Cortex of kidney (tissue), 1 donor: ENCODE measurements around the gene R3HDM2.

ENCODE experiments used
- DNase-seq: peaks from one replicate; lab custom pipeline; 2025; lab: John Stamatoyannopoulos, UW

Gene R3HDM2

DNA sequence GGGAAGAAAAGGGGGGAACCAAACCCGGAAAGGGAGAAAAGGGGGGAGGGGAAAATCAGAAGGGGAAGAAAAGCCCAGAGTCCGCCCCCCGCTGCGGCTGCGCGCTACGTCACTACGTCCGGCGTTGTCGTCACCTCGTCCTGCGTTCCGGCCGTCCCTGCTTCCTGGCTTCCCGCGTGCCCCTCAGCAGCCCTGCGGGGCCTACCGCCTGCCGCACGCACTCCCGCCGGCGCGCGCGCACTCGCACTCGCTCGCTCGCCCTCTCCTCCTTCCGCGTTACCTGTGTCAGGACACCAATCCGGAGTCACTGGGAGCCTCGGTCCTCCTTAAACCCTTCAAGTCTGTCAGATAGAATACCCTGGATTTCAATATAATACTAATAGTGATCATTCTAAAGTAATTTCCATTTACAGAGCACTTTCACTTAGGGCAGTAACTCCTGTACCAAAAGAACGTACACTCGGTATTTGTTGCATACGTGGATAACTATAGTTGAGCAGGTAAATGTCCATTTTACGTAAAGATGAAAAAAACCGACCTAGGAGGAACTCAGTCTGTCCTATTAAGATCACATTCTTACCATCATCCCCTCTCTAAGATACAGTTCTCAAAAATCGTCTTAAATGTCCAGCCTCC, at the start of gene R3HDM2:
R3HDM2 (minus strand) TSS at position 113 of the 636 bp plus-strand sequence. CDS start 120,615 bp downstream, outside the sequence.
- DNase-seq = peak; percentile 70

DNA sequence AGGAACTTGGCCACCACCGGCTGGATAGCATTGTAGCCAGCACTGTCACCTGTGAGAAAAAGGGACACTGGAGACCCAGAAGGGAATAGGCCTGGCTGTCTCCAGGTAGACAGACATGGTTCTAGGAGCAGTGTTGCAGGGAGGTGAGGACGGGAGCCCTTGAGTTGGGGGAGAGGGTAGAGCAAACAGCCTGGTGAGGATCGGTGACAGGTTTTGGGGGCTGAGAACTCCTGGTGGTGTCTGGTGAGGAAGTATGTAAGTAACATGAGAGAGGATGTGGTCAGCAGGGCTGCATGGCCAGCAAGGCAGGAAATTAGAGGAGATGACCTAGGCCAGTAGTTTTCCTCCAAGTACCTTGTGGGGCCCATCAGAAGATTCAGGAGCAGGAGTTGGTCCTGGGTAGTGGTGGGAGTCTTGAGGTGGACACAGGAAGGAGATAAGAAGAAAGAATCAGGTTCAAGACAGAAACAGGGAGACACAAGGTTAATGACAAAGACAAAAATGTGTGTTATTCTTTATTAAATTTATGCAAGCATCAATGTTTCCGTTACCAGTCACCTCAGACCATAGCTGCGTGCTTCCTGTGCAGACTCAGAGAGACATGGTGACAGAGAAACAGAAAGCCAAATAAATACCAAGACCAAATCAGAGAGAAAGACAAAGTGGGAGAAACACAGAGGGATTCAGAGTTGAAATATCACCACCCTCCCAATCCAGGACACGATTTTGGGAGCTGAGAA, 48.7 kb upstream of the R3HDM2 start, which contains the start of gene ARHGAP9:
ARHGAP9 (minus strand) TSS at position 491 of the 740 bp plus-strand sequence; CDS start at position 31, 460 bp downstream.
- DNase-seq = no peak

DNA sequence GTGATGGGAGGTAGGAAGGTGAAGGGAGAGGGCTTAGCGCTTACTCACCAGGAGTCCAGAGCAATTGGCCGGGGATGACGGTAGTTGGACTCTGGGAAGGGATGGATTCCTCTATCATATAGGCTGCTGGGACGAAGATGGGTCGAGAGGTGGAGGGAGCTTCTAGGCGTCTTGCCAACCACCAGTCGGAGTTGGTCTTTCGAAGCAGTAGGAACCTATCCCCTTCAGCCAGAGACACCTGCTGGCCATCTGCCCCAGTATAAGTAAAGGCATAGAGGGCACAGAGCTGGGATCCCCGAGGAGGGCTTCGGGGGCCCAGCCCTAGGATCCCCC, 48.2 kb upstream of the R3HDM2 start:
- DNase-seq = no peak

DNA sequence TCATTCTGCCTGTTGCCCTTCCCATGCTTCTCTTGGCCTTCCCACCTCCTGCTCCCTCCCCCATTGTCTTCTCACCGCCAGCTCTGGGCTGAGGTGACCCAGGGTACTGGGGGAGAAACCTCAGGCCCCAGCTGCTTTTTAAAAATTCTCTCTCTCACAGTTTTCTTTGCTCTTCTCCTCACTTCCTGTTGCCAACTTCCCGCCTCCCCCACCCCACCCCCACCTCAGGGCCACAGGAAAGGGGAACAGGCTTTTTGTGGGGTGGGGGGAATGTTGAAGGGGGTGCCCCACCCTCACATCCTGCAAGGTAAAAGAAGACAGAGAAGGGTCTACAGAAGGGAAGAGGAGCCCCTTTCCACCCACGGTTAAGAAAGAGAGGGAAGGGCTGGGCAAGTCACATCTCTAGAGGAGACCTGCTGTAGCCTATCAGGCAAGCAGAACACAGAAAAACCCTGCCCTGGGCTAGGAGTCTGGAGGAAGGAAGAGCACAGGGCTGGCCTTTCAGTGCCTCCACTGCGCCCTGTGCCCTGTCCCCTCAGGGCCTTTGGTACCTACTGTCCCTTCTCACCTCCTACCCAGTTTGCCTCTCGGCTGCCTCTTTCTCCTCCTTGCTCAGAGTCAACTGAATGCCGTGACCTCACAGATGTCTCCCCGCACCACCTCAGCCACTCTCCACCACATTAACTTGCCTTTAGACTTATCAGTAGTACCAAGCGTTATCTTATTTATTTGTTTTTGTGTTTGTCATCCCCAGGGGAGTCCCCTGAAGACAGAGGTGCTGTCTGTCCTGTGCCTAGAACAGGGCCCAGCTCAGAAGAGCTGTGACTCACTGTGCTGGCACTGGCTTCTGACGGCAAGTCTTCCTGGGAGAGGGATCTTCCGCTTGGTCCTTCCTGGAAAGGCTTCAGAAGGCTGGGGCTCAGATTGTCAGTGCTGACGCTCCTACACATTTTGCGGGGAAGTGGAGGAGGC, 47.2 kb upstream of the R3HDM2 start:
- DNase-seq = no peak

DNA sequence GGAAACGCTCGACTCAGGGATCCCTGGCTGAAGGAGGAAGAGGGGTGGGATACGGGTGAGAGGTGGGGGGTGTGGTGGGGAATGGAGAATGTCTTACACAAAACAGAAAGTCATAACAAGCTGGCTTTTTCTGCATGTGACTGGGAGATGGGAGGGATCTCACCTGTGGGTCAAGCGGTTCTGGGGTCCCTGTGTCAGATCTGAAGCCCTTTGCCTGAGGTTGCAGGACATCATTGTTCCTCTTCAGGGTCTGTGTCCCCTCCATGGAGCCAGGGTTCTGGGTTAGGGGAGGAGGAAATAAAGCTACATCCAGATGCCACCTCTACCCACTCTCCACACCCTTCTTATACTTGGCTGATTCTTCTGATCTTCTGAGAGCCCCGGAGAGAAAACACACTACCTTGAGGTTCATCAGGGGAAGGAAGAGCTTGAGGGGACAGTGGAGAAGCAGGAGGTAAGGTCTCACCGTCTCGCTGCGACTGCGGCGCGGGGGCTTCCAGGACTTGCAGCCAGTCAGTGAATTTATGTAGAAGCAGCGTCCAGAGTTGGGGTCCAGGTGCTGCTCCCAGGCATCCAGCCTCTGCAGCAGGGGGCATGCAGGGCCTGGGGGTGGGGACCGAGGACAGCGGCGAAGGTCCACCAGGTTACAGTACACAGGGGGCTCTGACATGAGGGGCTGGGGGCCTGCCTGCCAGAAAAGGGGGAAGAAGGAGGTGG, 46.3 kb upstream of the R3HDM2 start:
- no peak for DNase-seq

DNA sequence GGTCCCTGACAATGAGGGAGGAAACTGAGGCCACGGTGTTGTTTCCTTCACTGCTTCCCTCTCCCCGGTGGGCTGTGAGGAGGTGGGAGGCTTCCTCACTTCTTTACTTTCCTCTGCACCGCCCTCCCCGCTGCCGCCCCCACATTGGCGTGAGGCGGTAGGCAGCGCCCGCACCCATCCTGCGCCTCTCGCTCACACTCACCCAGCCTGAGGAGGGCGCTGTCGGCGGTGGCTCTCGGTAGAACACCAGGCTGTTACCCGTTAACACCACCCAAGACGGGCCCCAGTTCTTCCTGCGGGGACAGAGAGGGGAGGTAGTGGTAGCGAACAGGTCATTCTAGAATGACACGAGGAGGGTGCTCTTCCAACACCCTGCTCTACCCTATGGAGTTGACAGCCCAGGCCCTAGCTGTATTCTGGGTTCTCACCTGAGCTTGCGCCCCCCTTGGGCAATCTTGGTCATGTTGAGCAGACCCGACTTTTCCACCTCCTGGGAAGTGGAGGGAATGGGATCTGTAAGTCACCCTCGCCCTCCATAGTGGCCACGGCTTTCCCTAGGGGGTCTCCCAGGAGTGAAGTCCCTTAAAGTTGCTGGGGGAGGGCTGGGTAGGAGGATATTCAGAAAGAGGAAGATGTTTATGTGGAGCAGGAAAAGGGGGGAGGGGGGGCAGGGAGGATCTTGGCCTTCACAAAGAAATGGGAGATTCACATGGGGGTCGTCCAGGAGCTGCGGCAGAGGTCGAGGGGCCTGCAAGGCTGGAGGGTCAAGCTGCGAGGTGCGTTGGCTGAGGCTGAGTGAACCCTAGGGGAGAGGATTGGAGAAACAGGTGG, 45.5 kb upstream of the R3HDM2 start:
- DNase-seq = no peak

DNA sequence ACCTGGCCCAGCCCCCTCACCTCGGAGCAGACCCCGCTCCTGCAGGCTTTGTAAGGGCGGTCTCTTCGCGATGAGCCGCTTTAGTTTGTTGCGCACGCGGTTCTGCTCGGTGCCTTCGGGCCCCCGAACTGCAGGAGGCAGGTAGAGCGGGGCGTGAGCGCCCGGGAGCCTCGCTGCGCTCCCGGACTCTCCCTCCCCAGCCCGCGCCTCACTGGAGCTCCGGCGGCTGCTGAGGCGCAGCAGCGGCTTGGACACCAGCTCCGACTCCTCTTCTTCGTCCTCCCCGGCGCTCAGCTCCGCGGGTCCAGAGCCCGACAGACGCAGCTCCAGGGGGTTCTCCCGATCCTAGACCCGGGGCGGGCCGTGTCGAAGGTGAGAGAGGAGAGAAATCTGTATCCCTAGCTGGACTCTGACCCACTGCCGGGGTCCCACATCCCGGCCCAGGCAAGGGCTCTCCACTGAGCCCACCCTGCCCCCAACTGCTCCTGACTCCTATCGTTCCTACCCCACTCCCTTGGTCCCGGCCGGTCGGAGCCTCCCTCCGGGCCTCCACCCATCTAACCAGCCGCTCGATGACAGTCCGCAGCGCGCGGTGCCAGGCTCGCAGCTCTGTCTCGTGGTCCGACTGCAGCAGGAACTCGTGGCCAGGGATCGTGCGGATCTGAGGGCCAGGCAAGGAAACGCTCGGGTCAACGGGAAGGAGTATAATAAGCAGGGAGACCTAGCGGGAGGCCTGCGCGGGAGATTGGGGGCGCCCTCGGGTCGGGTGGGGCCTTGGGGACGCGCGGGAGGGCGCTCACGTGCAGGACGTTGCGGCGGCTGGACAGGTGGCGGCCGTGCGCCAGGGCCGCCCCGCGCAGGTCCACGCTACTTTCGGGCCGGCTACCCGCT, 44.7 kb upstream of the R3HDM2 start:
- DNase-seq = no peak

DNA sequence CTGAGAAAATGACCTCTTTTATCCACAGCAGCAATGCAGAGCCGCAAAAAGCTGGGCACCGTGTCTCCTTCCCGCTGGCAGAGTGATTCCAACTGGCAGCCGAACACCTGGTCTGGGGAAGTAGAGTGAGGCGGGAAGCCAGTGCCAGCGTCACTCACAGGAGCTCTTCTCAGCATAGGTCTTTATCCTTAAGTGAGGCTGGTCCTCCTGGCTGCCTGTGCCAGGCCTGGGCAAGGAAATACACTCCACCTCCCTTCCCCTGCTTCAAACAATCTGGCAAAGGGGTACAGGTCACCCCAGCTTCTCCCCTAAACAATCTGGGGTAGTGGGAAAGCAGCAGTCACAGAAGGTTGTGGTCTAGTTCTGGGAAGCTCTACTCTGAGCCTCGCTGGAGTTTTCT, 44.0 kb upstream of the R3HDM2 start:
- DNase-seq = no peak

DNA sequence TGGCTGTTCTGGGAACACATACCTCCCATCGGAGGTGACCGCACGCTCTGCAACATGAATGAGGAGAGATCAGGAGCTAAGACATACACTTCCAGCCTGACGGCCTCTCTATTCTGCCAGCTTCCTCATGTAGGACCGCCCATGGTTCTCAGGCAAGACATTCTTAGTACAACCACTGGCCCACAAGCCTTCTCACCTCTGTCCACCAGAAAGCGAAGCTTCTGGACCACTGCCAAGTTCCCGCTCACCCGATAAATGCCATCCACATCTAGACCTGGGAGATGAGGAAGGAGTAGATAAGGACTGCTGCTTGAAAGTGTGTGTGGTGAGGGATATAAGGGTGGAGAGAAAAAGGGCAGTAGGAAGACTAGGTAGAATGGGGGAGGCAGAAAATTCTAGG, 43.6 kb upstream of the R3HDM2 start:
- DNase-seq = no peak

DNA sequence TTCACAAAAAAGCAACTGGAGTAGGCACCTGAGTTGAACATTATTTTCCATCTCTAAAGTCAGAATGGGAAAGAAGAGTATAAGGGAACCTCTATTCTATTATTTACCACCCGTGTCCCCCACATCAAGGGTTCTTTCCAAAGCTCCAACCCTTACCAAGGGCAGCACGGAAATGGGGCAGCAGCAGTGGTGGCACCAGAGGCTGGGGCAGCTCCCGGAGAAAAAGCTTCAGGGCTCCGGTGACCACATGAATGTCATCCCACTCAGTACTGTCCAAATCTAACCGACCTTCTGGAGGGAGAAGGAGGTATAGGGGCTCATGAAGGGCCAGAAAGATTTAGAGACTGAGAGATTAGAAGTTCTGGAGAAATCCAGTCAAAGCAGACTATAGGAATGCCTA, 43.0 kb upstream of the R3HDM2 start:
- DNase-seq = no peak

DNA sequence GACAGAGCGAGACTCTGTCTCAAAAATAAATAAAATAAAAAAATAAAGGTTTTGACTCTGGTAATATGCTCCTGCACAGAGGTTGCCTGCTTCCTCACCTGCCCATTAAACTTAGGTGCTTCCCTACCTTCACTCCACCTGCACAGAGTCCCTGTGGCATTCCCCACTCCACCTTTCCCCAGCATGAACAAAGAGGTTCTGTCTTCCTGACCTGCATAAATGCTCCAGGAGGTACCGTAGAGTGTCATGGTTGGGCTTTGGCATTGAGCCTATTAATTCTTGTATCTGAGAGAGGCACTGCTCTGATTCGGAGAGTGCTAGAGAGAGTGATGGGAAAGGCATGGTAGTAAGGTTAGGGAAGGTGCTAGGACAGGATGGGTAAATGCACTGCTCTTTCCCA, 42.5 kb upstream of the R3HDM2 start:
- no peak for DNase-seq

DNA sequence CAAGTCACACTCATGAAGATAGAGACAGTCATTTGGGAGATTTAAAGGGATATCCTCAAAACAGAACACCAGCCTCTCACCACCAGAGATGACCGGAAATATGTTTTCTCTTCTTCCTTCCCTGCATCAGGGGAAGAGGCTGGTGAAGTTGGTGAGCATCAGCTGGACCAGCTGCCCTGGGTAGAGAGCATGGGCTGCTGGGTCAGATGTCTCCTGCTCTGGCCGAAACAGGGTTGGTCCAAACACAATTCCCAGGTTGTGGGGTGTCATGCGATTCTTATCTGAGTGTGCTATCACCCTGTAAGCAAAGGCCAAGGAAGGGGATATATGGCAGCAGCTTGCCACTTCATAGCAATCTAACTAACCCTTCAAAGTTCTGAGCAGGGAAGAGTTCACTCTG, 41.5 kb upstream of the R3HDM2 start:
- DNase-seq = no peak

DNA sequence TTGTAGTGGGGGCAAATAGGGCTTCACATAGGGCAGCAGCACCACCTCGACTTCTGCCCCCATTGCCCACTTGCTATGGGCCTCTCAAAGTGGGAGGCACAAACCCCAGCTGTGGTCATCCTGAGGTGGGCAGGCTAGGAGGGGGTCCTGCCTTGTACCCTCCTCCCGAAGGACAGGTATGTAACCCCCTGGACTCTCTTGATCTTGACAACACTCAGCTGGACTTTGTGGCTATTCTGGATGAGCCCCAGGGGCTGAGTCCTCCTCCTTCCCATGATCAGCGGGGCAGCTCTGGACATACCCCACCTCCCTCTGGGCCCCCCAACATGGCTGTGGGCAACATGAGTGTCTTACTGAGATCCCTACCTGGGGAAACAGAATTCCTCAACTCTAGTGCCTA, 40.8 kb upstream of the R3HDM2 start:
- DNase-seq = no peak

DNA sequence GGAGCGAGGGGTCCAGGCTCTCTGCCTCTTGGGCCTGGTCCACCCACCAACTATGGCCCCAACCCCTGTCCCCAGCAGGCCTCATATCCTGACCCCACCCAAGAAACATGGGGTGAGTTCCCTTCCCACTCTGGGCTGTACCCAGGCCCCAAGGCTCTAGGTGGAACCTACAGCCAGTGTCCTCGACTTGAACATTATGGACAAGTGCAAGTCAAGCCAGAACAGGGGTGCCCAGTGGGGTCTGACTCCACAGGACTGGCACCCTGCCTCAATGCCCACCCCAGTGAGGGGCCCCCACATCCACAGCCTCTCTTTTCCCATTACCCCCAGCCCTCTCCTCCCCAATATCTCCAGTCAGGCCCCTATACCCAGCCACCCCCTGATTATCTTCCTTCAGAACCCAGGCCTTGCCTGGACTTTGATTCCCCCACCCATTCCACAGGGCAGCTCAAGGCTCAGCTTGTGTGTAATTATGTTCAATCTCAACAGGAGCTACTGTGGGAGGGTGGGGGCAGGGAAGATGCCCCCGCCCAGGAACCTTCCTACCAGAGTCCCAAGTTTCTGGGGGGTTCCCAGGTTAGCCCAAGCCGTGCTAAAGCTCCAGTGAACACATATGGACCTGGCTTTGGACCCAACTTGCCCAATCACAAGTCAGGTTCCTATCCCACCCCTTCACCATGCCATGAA, 40.3 kb upstream of the R3HDM2 start:
- no peak for DNase-seq

DNA sequence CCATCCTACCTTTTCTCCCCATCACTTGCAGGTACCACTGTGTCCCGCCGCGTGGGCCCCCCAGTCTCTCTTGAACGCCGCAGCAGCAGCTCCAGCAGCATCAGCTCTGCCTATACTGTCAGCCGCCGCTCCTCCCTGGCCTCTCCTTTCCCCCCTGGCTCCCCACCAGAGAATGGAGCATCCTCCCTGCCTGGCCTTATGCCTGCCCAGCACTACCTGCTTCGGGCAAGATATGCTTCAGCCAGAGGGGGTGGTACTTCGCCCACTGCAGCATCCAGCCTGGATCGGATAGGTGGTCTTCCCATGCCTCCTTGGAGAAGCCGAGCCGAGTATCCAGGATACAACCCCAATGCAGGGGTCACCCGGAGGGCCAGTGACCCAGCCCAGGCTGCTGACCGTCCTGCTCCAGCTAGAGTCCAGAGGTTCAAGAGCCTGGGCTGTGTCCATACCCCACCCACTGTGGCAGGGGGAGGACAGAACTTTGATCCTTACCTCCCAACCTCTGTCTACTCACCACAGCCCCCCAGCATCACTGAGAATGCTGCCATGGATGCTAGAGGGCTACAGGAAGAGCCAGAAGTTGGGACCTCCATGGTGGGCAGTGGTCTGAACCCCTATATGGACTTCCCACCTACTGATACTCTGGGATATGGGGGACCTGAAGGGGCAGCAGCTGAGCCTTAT, 39.6 kb upstream of the R3HDM2 start:
- DNase-seq = no peak

DNA sequence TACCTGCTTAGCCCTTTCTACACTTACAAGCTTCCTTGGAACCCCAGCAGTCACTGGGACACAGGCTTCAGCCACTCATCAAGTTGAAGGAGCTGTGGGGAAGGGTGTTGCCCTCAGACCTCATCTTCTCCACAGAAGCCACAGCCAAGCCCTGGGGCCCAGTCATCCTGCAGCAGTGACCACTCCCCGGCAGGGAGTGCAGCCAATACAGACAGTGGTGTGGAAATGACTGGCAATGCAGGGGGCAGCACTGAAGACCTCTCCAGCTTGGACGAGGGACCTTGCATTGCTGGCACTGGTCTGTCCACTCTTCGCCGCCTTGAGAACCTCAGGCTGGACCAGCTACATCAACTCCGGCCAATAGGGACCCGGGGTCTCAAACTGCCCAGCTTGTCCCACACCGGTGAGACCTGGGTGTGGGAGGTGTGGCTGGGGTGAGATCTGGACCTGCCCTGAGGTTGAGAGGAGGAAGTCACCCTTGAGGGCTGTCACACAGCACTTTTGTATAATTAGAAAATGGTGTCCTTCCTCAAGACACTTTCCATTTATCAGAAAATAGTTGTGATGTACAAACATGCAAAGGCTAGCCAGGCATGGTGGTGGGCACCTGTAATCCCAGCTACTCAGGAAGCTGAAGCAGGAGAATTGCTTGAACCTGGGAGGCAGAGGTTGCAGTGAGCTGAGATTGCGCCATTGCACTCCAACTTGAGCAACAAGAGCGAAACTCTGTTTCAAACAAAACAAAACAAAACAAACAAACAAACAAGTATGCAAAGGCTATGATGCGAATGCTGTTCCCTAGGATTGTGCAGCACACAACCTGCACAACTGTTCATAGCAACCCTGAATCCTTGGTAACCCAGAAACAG, 38.7 kb upstream of the R3HDM2 start:
- DNase-seq = no peak

DNA sequence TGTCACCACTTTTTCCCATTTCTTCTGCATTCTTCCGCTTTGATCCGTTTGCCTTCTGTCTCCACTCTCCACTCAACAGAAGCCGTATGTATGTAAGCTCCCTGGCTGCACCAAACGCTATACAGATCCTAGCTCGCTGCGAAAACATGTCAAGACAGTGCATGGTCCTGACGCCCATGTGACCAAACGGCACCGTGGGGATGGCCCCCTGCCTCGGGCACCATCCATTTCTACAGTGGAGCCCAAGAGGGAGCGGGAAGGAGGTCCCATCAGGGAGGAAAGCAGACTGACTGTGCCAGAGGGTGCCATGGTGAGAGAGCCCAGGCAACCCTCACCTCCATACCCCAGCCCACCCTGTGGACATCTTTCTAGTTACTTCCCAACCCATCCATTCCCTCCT, 37.1 kb upstream of the R3HDM2 start:
- no peak for DNase-seq
